Measurements from ENCODE around the gene CLASRP.
"Not testable (repeated sequence)": the region's sequence is repeated elsewhere in the genome, so short reads cannot be mapped to it uniquely, and the experiment has no call there.

The CLASRP gene

GRCh38 chr19:45101806-45102205 is 63.0 kb downstream of the CLASRP start:
- no peak for DNase-seq (ENCODE audit: low read depth in 4 of 4, low spot score in 1 of 4)

GRCh38 chr19:45102481-45102880 is 63.6 kb downstream of the CLASRP start:
- no peak for DNase-seq (ENCODE audit: low read depth in 4 of 4, low spot score in 1 of 4)

- DNase-seq (ENCODE audit: low read depth in 4 of 4, low spot score in 1 of 4) = no peak
Observed at GRCh38 chr19:45103156-45103507, 64.3 kb downstream of the CLASRP start.

GRCh38 chr19:45103508-45104319 is 64.9 kb downstream of the CLASRP start:
- DNase-seq (ENCODE audit: low read depth in 4 of 4, low spot score in 1 of 4) = no peak

GRCh38 chr19:45104658-45105349 is 66.0 kb downstream of the CLASRP start:
- DNase-seq (ENCODE audit: low read depth in 4 of 4, low spot score in 1 of 4) = no peak

- not testable (repeated sequence) for DNase-seq (ENCODE audit: low read depth in 4 of 4, low spot score in 1 of 4)
Observed at GRCh38 chr19:45106363-45106762, 67.5 kb downstream of the CLASRP start.

GRCh38 chr19:45107621-45108150 is 68.8 kb downstream of the CLASRP start:
- no peak for DNase-seq (ENCODE audit: low read depth in 4 of 4, low spot score in 1 of 4)

- DNase-seq (ENCODE audit: low read depth in 4 of 4, low spot score in 1 of 4) = no peak
Observed at GRCh38 chr19:45110851-45111266, 72.0 kb downstream of the CLASRP start.

- DNase-seq (ENCODE audit: low read depth in 4 of 4, low spot score in 1 of 4) = no peak
Observed at GRCh38 chr19:45112111-45112827, 73.4 kb downstream of the CLASRP start.

- DNase-seq (ENCODE audit: low read depth in 4 of 4, low spot score in 1 of 4) = no peak
Observed at GRCh38 chr19:45113628-45114027, 74.8 kb downstream of the CLASRP start.

- DNase-seq (ENCODE audit: low read depth in 4 of 4, low spot score in 1 of 4) = no peak
Observed at GRCh38 chr19:45114116-45114515, 75.3 kb downstream of the CLASRP start.

- no peak for DNase-seq (ENCODE audit: low read depth in 4 of 4, low spot score in 1 of 4)
Observed at GRCh38 chr19:45115809-45116615, 77.2 kb downstream of the CLASRP start.

GRCh38 chr19:45117167-45117594 is 78.3 kb downstream of the CLASRP start:
- DNase-seq (ENCODE audit: low read depth in 4 of 4, low spot score in 1 of 4) = peak in 3 of 4 experiments; percentile 28 to 68 (median 40)

GRCh38 chr19:45117671-45118070 is 78.8 kb downstream of the CLASRP start:
- DNase-seq (ENCODE audit: low read depth in 4 of 4, low spot score in 1 of 4) = no peak

- DNase-seq (ENCODE audit: low read depth in 4 of 4, low spot score in 1 of 4) = no peak
Observed at GRCh38 chr19:45118106-45118505, 79.3 kb downstream of the CLASRP start.

- DNase-seq (ENCODE audit: low read depth in 4 of 4, low spot score in 1 of 4) = not testable (repeated sequence)
Observed at GRCh38 chr19:45118591-45119355, 79.9 kb downstream of the CLASRP start.

GRCh38 chr19:45119582-45119981 is 80.7 kb downstream of the CLASRP start:
- DNase-seq (ENCODE audit: low read depth in 4 of 4, low spot score in 1 of 4) = no peak
